Measurements from ENCODE around the gene CFAP299.

Gene CFAP299

GRCh38 chr4:80529026-80529425 is 193.5 kb downstream of the CFAP299 start:
- no peak for DNase-seq

- DNase-seq: no peak
Measured at GRCh38 chr4:80532674-80533333, 197.3 kb downstream of the CFAP299 start.

GRCh38 chr4:80535551-80535950 is 200.0 kb downstream of the CFAP299 start:
- no peak for DNase-seq

GRCh38 chr4:80538276-80538926 is 202.9 kb downstream of the CFAP299 start:
- no peak for DNase-seq

- DNase-seq: no peak
Measured at GRCh38 chr4:80539190-80539589, 203.7 kb downstream of the CFAP299 start.

- no peak for DNase-seq
Measured at GRCh38 chr4:80540349-80540748, 204.8 kb downstream of the CFAP299 start.

- DNase-seq: peak in 3 of 6 experiments; percentile 6 to 24 (median 12)
Measured at GRCh38 chr4:80540785-80541469, 205.4 kb downstream of the CFAP299 start.

- DNase-seq: no peak
Measured at GRCh38 chr4:80542747-80543146, 207.2 kb downstream of the CFAP299 start.

- DNase-seq: no peak
Measured at GRCh38 chr4:80560337-80560736, 224.8 kb downstream of the CFAP299 start.

GRCh38 chr4:80566203-80566872 is 230.8 kb downstream of the CFAP299 start:
- no peak for DNase-seq

GRCh38 chr4:80568891-80569290 is 233.4 kb downstream of the CFAP299 start:
- DNase-seq: no peak

GRCh38 chr4:80576796-80577195 is 241.3 kb downstream of the CFAP299 start:
- DNase-seq: no peak

GRCh38 chr4:80578001-80578400 is 242.5 kb downstream of the CFAP299 start:
- no peak for DNase-seq

GRCh38 chr4:80585542-80585941 is 250.0 kb downstream of the CFAP299 start:
- DNase-seq: no peak

- no peak for DNase-seq
Measured at GRCh38 chr4:80586716-80587115, 251.2 kb downstream of the CFAP299 start.

GRCh38 chr4:80587871-80588385 is 252.4 kb downstream of the CFAP299 start:
- no peak for DNase-seq

GRCh38 chr4:80592950-80593349 is 257.4 kb downstream of the CFAP299 start:
- DNase-seq: no peak

GRCh38 chr4:80594701-80595100 is 259.2 kb downstream of the CFAP299 start:
- DNase-seq: no peak

GRCh38 chr4:80608281-80608980 is 272.9 kb downstream of the CFAP299 start:
- DNase-seq: no peak

- DNase-seq: no peak
Measured at GRCh38 chr4:80610199-80610598, 274.7 kb downstream of the CFAP299 start.

- no peak for DNase-seq
Measured at GRCh38 chr4:80610845-80611677, 275.5 kb downstream of the CFAP299 start.

GRCh38 chr4:80611678-80611979 is 276.1 kb downstream of the CFAP299 start:
- DNase-seq: no peak

Measured in stimulated activated naive CD4-positive, alpha-beta T cell (primary cell).